A204.1 (cell line): ENCODE measurements around the gene LMBRD1.
A peak's percentile ranks its signal among the peaks of the same experiment; 100 is the strongest.
"Not testable (repeated sequence)": the region's sequence is repeated elsewhere in the genome, so short reads cannot be mapped to it uniquely, and the experiment has no call there.

ENCODE experiments used
- FAIRE-seq: peaks from 2 replicates; lab custom pipeline; 2012; peaks lifted over from hg19 to GRCh38; lab: Jason Lieb, UNC

LMBRD1 gene

GRCh38 chr6:69796642-69797390, at the start of gene LMBRD1:
Gene LMBRD1, minus strand, starts transcription at chr6:69797010. Its CDS starts 129 bp downstream, at chr6:69796881.
- no peak for FAIRE-seq

GRCh38 chr6:69846312-69846711, 49.5 kb upstream of the LMBRD1 start:
- no peak for FAIRE-seq

DNA sequence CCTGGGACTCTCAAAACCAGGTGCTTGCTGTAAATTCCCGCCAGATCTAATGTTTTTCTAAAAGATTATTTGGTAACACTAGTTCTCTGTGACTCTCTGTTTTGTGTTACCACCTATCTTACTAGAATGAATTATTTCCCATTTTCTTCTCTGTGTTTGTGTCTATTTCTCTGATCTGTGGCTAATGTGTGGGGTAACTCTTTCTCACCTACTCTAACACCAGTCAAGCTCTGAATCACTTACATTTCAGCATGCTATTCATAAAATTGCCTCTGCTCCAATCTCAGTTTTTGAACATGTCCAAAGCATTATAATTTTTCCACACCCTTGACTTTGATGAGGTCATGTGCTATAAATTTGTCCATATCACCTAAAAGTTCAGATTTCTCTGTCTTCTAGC, 46.4 kb upstream of the LMBRD1 start:
- no peak for FAIRE-seq

DNA sequence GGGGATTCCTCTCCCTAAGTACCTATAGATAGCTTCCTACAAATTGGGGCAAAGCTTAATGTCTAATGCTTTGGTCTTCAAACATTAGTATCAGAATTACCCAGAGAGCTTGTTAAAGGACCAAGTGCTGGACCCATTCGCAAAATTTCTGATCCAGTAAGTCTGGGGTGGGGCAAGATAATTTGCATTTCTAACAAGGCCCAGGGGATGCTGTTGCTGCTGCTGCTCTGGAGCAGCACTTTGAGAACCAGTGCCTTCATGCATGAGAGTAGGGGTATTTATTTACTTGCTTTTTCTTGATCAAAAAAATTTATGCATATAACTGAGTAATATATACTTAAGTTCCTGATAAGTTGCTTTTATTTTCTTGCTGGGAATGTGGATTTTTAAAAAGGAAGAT, 45.1 kb upstream of the LMBRD1 start:
- no peak for FAIRE-seq

- peak; percentile 96 for FAIRE-seq
These were observed 38.8 kb upstream of the LMBRD1 start for GRCh38 chr6:69835414-69836179.

GRCh38 chr6:69832558-69832957, 35.7 kb upstream of the LMBRD1 start:
- FAIRE-seq = no peak

GRCh38 chr6:69827276-69827893, 30.6 kb upstream of the LMBRD1 start:
- no peak for FAIRE-seq

DNA sequence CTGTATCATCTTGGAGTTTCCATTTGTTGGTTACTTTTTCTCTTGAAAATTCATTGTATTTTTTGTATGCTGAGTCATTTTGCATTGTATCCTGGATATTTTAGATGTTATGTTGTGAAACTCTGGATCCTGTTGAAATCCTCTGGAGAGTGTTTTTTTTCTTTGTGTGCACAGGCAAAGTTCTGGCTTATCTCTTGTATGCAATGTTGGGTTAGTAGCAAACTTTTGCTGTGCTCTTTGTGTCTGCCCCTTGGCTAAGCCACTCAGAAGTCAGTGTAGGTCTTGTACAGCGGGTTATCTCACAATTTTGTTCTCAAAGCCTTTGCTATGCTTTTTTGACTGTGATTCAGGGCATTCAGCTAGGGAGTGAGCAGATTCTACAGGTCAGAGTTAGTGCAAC, 29.1 kb upstream of the LMBRD1 start:
- FAIRE-seq = no peak

DNA sequence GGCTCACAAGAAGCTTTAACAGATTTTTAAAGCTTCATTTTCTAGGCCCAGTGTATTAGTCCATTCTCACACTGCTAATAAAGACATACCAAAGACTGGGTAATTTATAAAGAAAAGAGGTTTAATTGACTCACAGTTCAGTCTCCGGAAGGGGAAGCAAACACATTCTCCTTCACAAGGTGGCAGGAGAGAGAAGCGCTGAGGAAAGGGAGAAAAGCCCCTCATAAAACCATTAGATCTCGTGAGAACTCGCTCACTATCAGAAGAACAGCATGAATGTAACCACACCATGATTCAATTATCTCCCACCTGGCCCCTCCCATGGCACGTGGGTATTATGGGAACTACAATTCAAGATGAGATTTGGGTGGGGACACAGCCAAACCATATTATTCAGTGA, 27.5 kb upstream of the LMBRD1 start:
- not testable (repeated sequence) for FAIRE-seq

DNA sequence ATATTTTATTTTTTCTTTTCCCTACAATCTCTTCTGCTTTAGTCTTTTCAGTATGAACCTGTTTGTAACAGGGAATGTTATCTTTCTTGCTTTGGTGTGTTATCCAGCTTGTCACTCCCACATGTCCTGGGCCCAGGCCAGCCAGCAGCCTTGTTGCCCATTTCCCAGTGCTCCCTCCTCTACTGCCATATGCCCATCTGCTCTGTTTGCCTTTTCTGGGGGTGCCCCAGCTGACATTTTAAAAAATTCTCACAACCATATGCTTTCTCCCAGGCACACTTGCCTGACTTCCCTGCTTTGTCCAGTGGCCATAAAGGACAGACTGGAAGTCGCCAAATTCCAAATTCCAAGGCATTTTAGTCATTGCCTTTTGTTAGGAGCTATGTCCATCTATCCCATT, 23.6 kb upstream of the LMBRD1 start:
- FAIRE-seq = no peak

GRCh38 chr6:69820018-69820417, 23.2 kb upstream of the LMBRD1 start:
- no peak for FAIRE-seq

DNA sequence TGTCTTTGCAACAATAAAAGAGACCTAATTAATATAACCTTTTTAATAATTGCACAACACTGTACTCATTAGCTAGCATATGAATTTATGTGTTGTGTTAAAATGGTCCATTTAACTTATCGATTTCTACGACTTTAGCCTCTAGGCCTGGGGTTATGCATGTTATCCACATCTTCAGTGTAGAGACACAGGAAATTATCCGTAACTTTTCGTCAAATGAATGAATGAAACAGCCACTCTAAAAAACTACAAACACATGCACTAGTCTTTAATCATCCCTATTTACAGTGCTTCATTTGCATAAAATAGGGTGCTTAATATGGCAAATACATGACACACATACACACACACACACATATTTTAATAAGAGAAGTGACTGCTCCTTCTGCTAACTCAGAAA, 22.3 kb upstream of the LMBRD1 start:
- no peak for FAIRE-seq

- FAIRE-seq = no peak
These were observed 21.6 kb upstream of the LMBRD1 start for GRCh38 chr6:69818223-69818930.

GRCh38 chr6:69817358-69817757, 20.5 kb upstream of the LMBRD1 start:
- no peak for FAIRE-seq

- no peak for FAIRE-seq
These were observed 19.8 kb upstream of the LMBRD1 start for GRCh38 chr6:69816569-69816968.

GRCh38 chr6:69816026-69816425, 19.2 kb upstream of the LMBRD1 start:
- FAIRE-seq = no peak

DNA sequence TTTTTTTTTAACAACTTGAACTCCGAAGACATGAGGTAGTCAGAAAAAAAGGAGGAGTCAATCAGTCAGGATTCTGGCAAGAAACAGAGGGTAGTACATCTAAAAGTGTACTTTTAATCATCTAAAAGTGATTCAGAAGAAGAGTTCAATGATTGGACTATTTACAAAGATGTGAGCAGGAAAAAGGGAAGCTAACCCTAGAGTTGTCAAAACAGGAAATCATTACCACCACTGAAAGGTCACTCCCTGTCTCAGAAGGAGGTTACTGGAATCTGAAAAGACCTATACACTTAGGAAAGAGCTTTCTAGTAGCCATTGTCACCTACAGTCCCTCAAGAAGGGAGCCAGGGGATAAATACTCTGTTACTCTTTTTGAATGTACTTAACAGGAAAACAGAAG, 16.7 kb upstream of the LMBRD1 start:
- no peak for FAIRE-seq

DNA sequence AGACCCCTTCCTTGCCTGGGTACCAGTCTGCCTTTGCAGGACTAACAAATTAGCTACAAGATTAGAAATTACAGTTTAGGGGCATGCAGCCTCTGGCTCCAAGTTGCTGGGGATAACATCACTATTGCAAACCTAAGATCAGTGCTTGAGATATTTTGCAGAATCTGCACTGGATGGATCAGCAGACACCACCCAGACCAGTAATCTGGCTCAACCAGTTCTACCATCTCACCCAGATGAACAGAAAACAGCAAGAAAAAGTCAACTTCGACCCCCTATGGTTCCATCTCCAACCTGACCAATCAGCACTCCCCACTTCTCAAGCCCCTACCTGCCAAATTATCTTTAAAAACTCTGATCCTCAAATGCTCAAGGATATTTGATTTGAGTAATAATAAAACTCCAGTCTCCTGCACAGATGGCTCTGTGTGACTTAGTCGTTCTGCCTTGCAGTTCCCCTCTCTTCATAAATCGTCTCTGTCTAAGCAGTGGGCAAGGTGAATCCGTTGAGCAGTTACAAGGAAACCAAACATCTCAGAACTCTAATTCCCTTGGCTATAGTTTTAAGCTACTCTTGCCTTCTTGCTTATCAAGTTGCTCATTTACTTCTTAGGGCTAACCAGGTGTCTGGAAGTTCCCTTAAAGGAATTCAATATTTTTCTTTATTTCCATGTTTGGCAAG, 16.1 kb upstream of the LMBRD1 start:
- FAIRE-seq = no peak

GRCh38 chr6:69802995-69803394, 6.2 kb upstream of the LMBRD1 start:
- no peak for FAIRE-seq

- FAIRE-seq = no peak
These were observed 4.9 kb upstream of the LMBRD1 start for GRCh38 chr6:69801711-69802110.

DNA sequence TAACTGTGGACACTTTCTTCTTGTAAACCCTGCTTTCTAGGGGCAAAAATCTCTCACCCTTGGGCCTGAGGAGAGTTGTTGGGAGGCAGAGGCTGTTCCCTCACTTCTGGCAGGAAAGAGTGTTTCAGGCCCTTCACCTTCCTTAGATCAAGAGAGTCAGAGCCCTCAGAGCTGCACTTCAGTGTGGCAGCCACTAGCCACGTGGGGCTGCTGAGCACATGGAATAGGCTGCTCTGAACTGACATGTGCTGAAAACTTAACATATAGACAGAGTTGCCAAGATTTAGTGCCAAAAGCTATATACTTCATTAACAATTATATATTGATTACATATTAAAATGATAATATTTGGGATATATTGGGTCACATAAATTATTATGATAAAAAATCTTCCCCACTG, 4.4 kb upstream of the LMBRD1 start:
- FAIRE-seq = no peak

GRCh38 chr6:69798796-69799195, 2.0 kb upstream of the LMBRD1 start:
- FAIRE-seq = not testable (repeated sequence)
